HEK293 (cell line): Measurements from ENCODE around the gene PNLIP.

Experiments
- CTCF ChIA-PET: fragments of 350-600 bp; formaldehyde crosslinking; extraction: SDS; loops from one replicate; lab custom pipeline; 2021; ENCODE audit warnings: antibody characterized with exemption; lab: Yijun Ruan, JAX
- POLR2A ChIA-PET: fragments of 300-600 bp; formaldehyde crosslinking; extraction: SDS; loops from one replicate; lab custom pipeline; 2020; ENCODE audit warnings: antibody characterized with exemption, inconsistent platforms; lab: Yijun Ruan, JAX
- H3K27ac ChIP-seq: fragments of 200-500 bp; sonication (Bioruptor generic); 2 replicates; pipeline ENCODE4 v1.5.1; 2014; ENCODE audit warnings: low read depth, low read length, control low read depth, inconsistent platforms; ENCODE audit errors: extremely low read depth
- H3K36me3 ChIP-seq, 2 experiments: fragments of 200-500 bp in 1 of 2; sonication (Bioruptor generic) in 1 of 2; 1 replicate in 1 of 2; 2 replicates in 1 of 2; pipeline ENCODE4 v1.5.1; 2014 to 2017; ENCODE audit warnings: inconsistent platforms in 2 of 2, low read length in 2 of 2; ENCODE audit not compliant: control insufficient read depth in 2 of 2, insufficient read depth in 1 of 2
- H3K4me1 ChIP-seq: fragments of 200-500 bp; sonication (Bioruptor generic); 2 replicates; pipeline ENCODE4 v1.5.1; 2014; ENCODE audit warnings: mild to moderate bottlenecking, low read length, inconsistent platforms; ENCODE audit not compliant: control insufficient read depth, insufficient read depth
- H3K4me3 ChIP-seq: 2 replicates; pipeline ENCODE4 v1.5.1; 2011; ENCODE audit warnings: low read depth, mild to moderate bottlenecking, control low read depth, low read length, moderate library complexity
- H3K9me3 ChIP-seq: fragments of 200-500 bp; sonication (Bioruptor generic); 2 replicates; pipeline ENCODE4 v1.5.1; 2014; ENCODE audit warnings: low read depth, low read length, inconsistent platforms; ENCODE audit not compliant: control insufficient read depth, insufficient read depth
- EGR2 ChIP-seq: fragments of 450-650 bp; formaldehyde crosslinking; IDR thresholded peaks from 2 replicates; pipeline ENCODE4 v1.5.1; 2016; ENCODE audit warnings: low read depth, missing biosample characterization, missing genetic modification characterization
- HOXD13 ChIP-seq: sonication (generic); formaldehyde crosslinking; IDR thresholded peaks from 2 replicates; pipeline ENCODE4 v1.8.0; 2022; ENCODE audit warnings: missing genetic modification reagents, borderline replicate concordance
- KLF16 ChIP-seq: fragments of 450-650 bp; formaldehyde crosslinking; IDR thresholded peaks from 2 replicates; pipeline ENCODE4 v1.5.1; 2017; ENCODE audit warnings: missing biosample characterization, missing genetic modification characterization
- KLF8 ChIP-seq: fragments of 450-650 bp; formaldehyde crosslinking; IDR thresholded peaks from 2 replicates; pipeline ENCODE4 v1.5.1; 2016; ENCODE audit warnings: missing biosample characterization, missing genetic modification characterization
- KLF9 ChIP-seq: fragments of 450-650 bp; formaldehyde crosslinking; IDR thresholded peaks from 2 replicates; pipeline ENCODE4 v1.5.1; 2016; ENCODE audit warnings: missing biosample characterization, missing genetic modification characterization, low read depth
- OVOL3 ChIP-seq: fragments of 450-650 bp; formaldehyde crosslinking; IDR thresholded peaks from 2 replicates; pipeline ENCODE4 v1.5.1; 2016; ENCODE audit warnings: missing biosample characterization, missing genetic modification characterization
- SCRT2 ChIP-seq: fragments of 450-650 bp; formaldehyde crosslinking; IDR thresholded peaks from 2 replicates; pipeline ENCODE4 v1.5.1; 2016; ENCODE audit warnings: missing biosample characterization, missing genetic modification characterization
- ZBTB49 ChIP-seq: fragments of 450-650 bp; formaldehyde crosslinking; IDR thresholded peaks from 2 replicates; pipeline ENCODE4 v1.5.1; 2016; ENCODE audit warnings: missing biosample characterization, missing genetic modification characterization, low read depth
- ZBTB8A ChIP-seq: fragments of 450-650 bp; formaldehyde crosslinking; IDR thresholded peaks from 2 replicates; pipeline ENCODE4 v1.5.1; 2016; ENCODE audit warnings: missing biosample characterization, missing genetic modification characterization
- ZIC2 ChIP-seq: fragments of 450-650 bp; formaldehyde crosslinking; IDR thresholded peaks from 2 replicates; pipeline ENCODE4 v1.5.1; 2016; ENCODE audit warnings: missing biosample characterization, missing genetic modification characterization
- ZNF19 ChIP-seq: fragments of 450-650 bp; formaldehyde crosslinking; IDR thresholded peaks from 2 replicates; pipeline ENCODE4; 2016; ENCODE audit warnings: missing biosample characterization, missing genetic modification characterization, low read depth
- ZNF202 ChIP-seq: fragments of 450-650 bp; formaldehyde crosslinking; IDR thresholded peaks from 2 replicates; pipeline ENCODE4 v1.5.1; 2016; ENCODE audit warnings: missing biosample characterization, missing genetic modification characterization, borderline replicate concordance
- ZNF24 ChIP-seq: fragments of 450-650 bp; formaldehyde crosslinking; IDR thresholded peaks from 2 replicates; pipeline ENCODE4 v1.5.1; 2016; ENCODE audit warnings: missing biosample characterization, missing genetic modification characterization
- ZNF280D ChIP-seq: fragments of 450-650 bp; formaldehyde crosslinking; IDR thresholded peaks from 2 replicates; pipeline ENCODE4 v1.5.1; 2016; ENCODE audit warnings: missing biosample characterization, missing genetic modification characterization
- ZNF311 ChIP-seq: fragments of 450-650 bp; formaldehyde crosslinking; IDR thresholded peaks from 2 replicates; pipeline ENCODE4 v1.5.1; 2017; ENCODE audit warnings: missing biosample characterization, missing genetic modification characterization, borderline replicate concordance
- ZNF596 ChIP-seq: fragments of 450-650 bp; IDR thresholded peaks from 2 replicates; pipeline ENCODE4 v1.5.0; 2018; ENCODE audit warnings: missing biosample characterization, mild to moderate bottlenecking, missing genetic modification characterization, moderate library complexity
- ZNF670 ChIP-seq: fragments of 450-650 bp; formaldehyde crosslinking; IDR thresholded peaks from 2 replicates; pipeline ENCODE4 v1.5.1; 2016; ENCODE audit warnings: missing biosample characterization, missing genetic modification characterization, low read depth
- ZNF785 ChIP-seq: fragments of 450-650 bp; formaldehyde crosslinking; IDR thresholded peaks from 2 replicates; pipeline ENCODE4 v1.5.1; 2016; ENCODE audit warnings: missing biosample characterization, missing genetic modification characterization
- TF ChIP-seq, protein P1 (sequence below): fragments of 450-650 bp; formaldehyde crosslinking; IDR thresholded peaks from 2 replicates; pipeline ENCODE4 v1.5.1; 2016; ENCODE audit warnings: missing biosample characterization, missing genetic modification characterization
- TF ChIP-seq, protein P2 (sequence below): fragments of 450-650 bp; formaldehyde crosslinking; IDR thresholded peaks from 2 replicates; pipeline ENCODE4 v1.5.1; 2016; ENCODE audit warnings: missing biosample characterization, missing genetic modification characterization

PNLIP gene

GRCh38 chr10:116610443-116611152 lies 64.9 kb downstream of the PNLIP start:
- ChIA-PET CTCF (no interaction called here), POLR2A (no interaction called here)
- TF ChIP-seq ZNF202 (tag by site-specific recombination): no peak
- TF ChIP-seq, protein P1, sequence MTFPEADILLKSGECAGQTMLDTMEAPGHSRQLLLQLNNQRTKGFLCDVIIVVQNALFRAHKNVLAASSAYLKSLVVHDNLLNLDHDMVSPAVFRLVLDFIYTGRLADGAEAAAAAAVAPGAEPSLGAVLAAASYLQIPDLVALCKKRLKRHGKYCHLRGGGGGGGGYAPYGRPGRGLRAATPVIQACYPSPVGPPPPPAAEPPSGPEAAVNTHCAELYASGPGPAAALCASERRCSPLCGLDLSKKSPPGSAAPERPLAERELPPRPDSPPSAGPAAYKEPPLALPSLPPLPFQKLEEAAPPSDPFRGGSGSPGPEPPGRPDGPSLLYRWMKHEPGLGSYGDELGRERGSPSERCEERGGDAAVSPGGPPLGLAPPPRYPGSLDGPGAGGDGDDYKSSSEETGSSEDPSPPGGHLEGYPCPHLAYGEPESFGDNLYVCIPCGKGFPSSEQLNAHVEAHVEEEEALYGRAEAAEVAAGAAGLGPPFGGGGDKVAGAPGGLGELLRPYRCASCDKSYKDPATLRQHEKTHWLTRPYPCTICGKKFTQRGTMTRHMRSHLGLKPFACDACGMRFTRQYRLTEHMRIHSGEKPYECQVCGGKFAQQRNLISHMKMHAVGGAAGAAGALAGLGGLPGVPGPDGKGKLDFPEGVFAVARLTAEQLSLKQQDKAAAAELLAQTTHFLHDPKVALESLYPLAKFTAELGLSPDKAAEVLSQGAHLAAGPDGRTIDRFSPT (tag by site-specific recombination): no peak
- Histone ChIP-seq H3K36me3 (peaks cover 0 to 11% of the 10 kb centered on the region in 2 experiments; a peak in 1 of 3 replicates), H3K4me1 (no peaks in the 10 kb centered on the region), H3K4me3 (no peak overlapping the region), H3K27ac (no peak overlapping the region), H3K9me3 (no peaks in the 10 kb centered on the region)

- CTCF ChIA-PET: interaction anchor here (0.8 kb wide), 1 partner anchor 19 kb away, joined by 3 read pairs; no protein-coding TSS in a partner anchor
- peaks cover 0 to 6% of the 10 kb centered on the region in 2 experiments; a peak in 1 of 3 replicates for H3K36me3 ChIP-seq
- H3K4me3 ChIP-seq: no peak overlapping the region
- no peaks in the 10 kb centered on the region for H3K9me3 ChIP-seq
- POLR2A ChIA-PET: no interaction called here
- H3K27ac ChIP-seq: no peak overlapping the region
- TF ChIP-seq ZNF311 (tag by site-specific recombination) (no peak), ZIC2 (tag by site-specific recombination) (no peak), ZBTB8A (no peak), KLF8 (no peak), ZNF24 (tag by site-specific recombination) (no peak), ZBTB49 (no peak), ZNF670 (tag by site-specific recombination) (no peak), ZNF19 (no peak), EGR2 (no peak), KLF16 (no peak), SCRT2 (no peak), KLF9 (tag by site-specific recombination) (no peak), ZNF280D (tag by site-specific recombination) (no peak), ZNF785 (no peak), ZNF596 (no peak), OVOL3 (tag by site-specific recombination) (no peak), HOXD13 (no peak)
- TF ChIP-seq, protein P2, sequence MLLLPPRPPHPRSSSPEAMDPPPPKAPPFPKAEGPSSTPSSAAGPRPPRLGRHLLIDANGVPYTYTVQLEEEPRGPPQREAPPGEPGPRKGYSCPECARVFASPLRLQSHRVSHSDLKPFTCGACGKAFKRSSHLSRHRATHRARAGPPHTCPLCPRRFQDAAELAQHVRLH (tag by site-specific recombination): no peak
- H3K4me1 ChIP-seq: no peaks in the 10 kb centered on the region
Measured at GRCh38 chr10:116611153-116611545, 65.4 kb downstream of the PNLIP start.
